Transverse colon (tissue), 4 donors: ENCODE results near the gene GSTM5. TPM values are rescaled to one million over a fixed set of nuclear protein-coding genes. Genes with fewer than 3 reads are reported as not detected.
A peak's percentile ranks its signal among the peaks of the same experiment; 100 is the strongest.

Source experiments
- DNase-seq: peaks from one replicate; pipeline ENCODE4 v3.0.0-alpha.2; 2019
- H3K27ac ChIP-seq, 4 donors: fragments of 200-600 bp; sonication (generic); 2 replicates each; pipeline ENCODE4 v1.5.1; 2016 to 2018; ENCODE audit warnings: inconsistent platforms in 4 of 4
- H3K27me3 ChIP-seq: fragments of 200-600 bp; sonication (generic); 2 replicates; pipeline ENCODE4 v1.5.1; 2017; ENCODE audit warnings: inconsistent platforms
- H3K36me3 ChIP-seq, 4 donors: fragments of 200-600 bp; sonication (generic); 2 replicates each; pipeline ENCODE4 v1.5.1; 2017 to 2019; ENCODE audit warnings: inconsistent platforms in 4 of 4
- H3K4me1 ChIP-seq, 4 donors: fragments of 200-600 bp; sonication (generic); 2 replicates each; pipeline ENCODE4 v1.5.1; 2017 to 2020; ENCODE audit warnings: inconsistent platforms in 4 of 4
- H3K4me3 ChIP-seq, 4 donors: fragments of 200-600 bp; sonication (generic); 1 replicate in 1 of 4; 2 replicates in 3 of 4; pipeline versions ENCODE4 v1.5.1 to v1.6.1; 2017 to 2019; ENCODE audit warnings: inconsistent platforms in 4 of 4
- H3K9me3 ChIP-seq, 2 donors: fragments of 200-600 bp; sonication (generic); 2 replicates each; pipeline ENCODE4 v1.5.1; 2017 to 2019; ENCODE audit warnings: inconsistent platforms in 2 of 2
- CTCF ChIP-seq, 5 experiments: fragments of 200-600 bp in 3 of 5; fragments of 450-650 bp in 2 of 5; sonication (generic) in 3 of 5; IDR thresholded peaks; 1 replicate in 2 of 5; 2 replicates in 3 of 5; pipeline ENCODE4 v1.5.1; 2016 to 2017; ENCODE audit warnings: antibody characterized with exemption in 5 of 5, inconsistent platforms in 3 of 5, mild to moderate bottlenecking in 2 of 5, moderate library complexity in 1 of 5
- EP300 ChIP-seq: sonication (generic); formaldehyde crosslinking; IDR thresholded peaks from one replicate; pipeline ENCODE4 v1.6.1; 2017; ENCODE audit warnings: antibody characterized with exemption, low read depth
- POLR2A ChIP-seq: fragments of 450-650 bp; IDR thresholded peaks from one replicate; pipeline ENCODE4 v1.6.1; 2016; ENCODE audit warnings: antibody characterized with exemption, mild to moderate bottlenecking, moderate library complexity
- POLR2AphosphoS5 ChIP-seq, 3 donors: sonication (generic); formaldehyde crosslinking; IDR thresholded peaks; one replicate each; pipeline ENCODE4 v1.6.1; 2016; ENCODE audit warnings: antibody characterized with exemption in 3 of 3
- whole genome bisulfite sequencing, 2 donors: methylation state at CpG; one replicate each; pipeline ENCODE4 v1.1.5; 2018; ENCODE audit warnings: low coverage in 1 of 2; 5-methylcytosine and 5-hydroxymethylcytosine counted together
- in situ Hi-C, 4 donors: fragments of 200-750 bp; cut with MboI; loops; one replicate each; pipeline versions ENCODE4 v1.15.0 to v1.15.1; 2017; ENCODE audit warnings: low sequenced_read_pairs in 3 of 4, low pct_ligation_motif_present in 1 of 4, low pct_unique_long_range_greater_than_20kb in 1 of 4
- intact Hi-C: fragments of 100-400 bp; cut with DNase I; formaldehyde crosslinking; loops from one replicate; pipeline ENCODE4 v1.15.1; 2023; ENCODE audit warnings: low total_unique reads
- total RNA-seq, 4 donors: library from RNA; depleted of rRNA; stranded (reverse); fragments of >200 nt; gene quantifications; one replicate each; pipeline ENCODE4 v1.1.0, GENCODE V29; 2016

Gene GSTM5
- total RNA-seq, 4 donors from 2014 or later, result 1.2 to 1.4 TPM; not detected in 2

DNA sequence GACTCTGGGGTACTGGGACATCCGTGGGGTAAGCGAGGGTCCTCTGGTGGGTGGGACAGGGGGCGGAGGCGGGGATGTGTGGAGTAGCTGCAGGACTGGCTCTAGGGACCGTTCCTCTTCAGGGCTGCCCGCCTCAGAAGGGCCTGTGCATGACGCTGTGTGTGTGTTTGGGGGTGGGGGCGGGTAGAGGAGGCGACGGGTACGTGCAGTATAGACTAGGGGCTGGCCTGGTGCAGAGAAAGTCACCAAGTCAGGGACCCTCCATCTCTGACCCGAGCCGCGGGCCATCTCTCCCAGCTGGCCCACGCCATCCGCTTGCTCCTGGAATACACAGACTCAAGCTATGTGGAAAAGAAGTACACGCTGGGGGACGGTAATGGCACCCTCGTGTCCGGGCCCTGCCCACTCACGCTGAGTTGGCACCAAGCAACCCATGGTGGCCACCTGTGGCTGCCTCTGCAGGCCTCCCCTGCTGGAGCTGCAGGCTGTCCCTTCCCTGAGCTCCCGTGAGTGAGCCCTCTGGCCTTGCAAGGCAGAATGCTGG is 342 bp downstream of the GSTM5 start:
- H3K27me3 ChIP-seq, result no peaks in the 10 kb centered on the region
- TF ChIP-seq POLR2AphosphoS5 (IDR thresholded peaks at IDR 0.05) (no peak), EP300 (no peak), CTCF (IDR thresholded peaks at IDR 0.05) (no peak), POLR2A (no peak)
- WGBS, 2 donors, result 60 to 81% methylated on average over 3 to 18 of the region's 22 CpGs
- no peak for DNase-seq
- H3K9me3 ChIP-seq, result no peaks in the 10 kb centered on the region
- intact Hi-C loops (no loop called here), in situ Hi-C loops (no loop called here)
- H3K4me1 ChIP-seq, result no peaks in the 10 kb centered on the region
- H3K27ac ChIP-seq, result peak overlapping the region in 1 of 4 donors; percentile 41
- no peaks in the 10 kb centered on the region for H3K36me3 ChIP-seq
- peak overlapping the region in 2 of 4 donors; percentile 4 to 38 for H3K4me3 ChIP-seq

DNA sequence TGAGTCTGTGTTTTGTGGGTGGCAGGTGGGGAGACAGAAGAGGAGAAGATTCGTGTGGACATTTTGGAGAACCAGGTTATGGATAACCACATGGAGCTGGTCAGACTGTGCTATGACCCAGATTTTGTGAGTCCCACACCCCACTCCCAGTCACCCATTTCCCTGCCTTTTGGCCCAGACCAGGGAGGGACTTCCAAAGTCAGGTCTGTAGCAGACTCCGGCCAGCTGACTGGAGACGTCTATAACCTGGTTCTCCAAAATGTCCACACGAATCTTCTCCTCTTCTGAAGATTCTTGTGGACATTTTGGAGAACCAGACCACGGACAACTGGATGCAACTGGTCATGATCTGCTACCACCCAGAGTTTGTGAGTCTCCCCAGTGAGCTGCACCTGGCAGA is 1.6 kb downstream of the GSTM5 start:
- H3K36me3 ChIP-seq, result no peaks in the 10 kb centered on the region
- intact Hi-C loops (no loop called here), in situ Hi-C loops (no loop called here)
- TF ChIP-seq POLR2A, result no peak
- TF ChIP-seq EP300, result no peak
- TF ChIP-seq POLR2AphosphoS5 (IDR thresholded peaks at IDR 0.05), result no peak
- TF ChIP-seq CTCF (IDR thresholded peaks at IDR 0.05), result no peak
- H3K9me3 ChIP-seq, result no peaks in the 10 kb centered on the region
- no peak overlapping the region for H3K27ac ChIP-seq
- no peaks in the 10 kb centered on the region for H3K4me1 ChIP-seq
- 70 to 80% methylated on average over 3 to 5 of the region's 5 CpGs for WGBS, 2 donors
- no peaks in the 10 kb centered on the region for H3K27me3 ChIP-seq
- no peak for DNase-seq
- no peak overlapping the region for H3K4me3 ChIP-seq

DNA sequence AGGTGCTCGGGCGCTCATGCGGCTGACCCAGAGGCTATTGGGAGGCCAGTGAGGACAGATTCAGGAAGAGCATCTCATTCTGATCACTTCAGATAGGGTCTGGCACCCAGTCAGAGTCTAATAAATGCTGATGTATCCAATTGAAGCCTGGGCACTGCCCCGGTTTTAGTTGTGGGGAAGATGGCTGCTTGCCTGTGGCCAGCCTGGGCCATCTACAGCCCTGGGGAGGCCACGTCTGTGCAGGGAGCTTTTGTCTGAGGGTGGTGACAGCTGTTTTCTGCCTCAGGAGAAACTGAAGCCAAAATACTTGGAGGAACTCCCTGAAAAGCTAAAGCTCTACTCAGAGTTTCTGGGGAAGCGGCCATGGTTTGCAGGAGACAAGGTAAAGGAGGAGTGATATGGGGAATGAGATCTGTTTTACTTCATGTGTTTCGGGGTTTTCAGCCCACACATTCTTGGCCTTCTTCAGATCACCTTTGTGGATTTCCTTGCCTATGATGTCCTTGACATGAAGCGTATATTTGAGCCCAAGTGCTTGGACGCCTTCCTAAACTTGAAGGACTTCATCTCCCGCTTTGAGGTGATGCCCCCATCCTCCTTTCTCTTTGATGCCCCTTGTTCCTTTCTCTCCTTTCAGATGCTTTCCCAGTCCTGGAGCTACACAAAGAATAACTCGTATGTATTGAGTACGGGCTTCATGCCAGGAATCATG is 2.8 kb downstream of the GSTM5 start:
- no peak for DNase-seq
- Histone ChIP-seq H3K27me3 (no peaks in the 10 kb centered on the region), H3K4me3 (no peak overlapping the region), H3K27ac (no peak overlapping the region), H3K4me1 (no peaks in the 10 kb centered on the region), H3K9me3 (no peaks in the 10 kb centered on the region), H3K36me3 (no peaks in the 10 kb centered on the region)
- 79 to 87% methylated on average over 5 to 12 of the region's 12 CpGs for WGBS, 2 donors
- in situ Hi-C loops, result no loop called here
- TF ChIP-seq POLR2A (no peak), POLR2AphosphoS5 (IDR thresholded peaks at IDR 0.05) (no peak), CTCF (IDR thresholded peaks at IDR 0.05) (no peak), EP300 (no peak)
- intact Hi-C loops, result no loop called here

DNA sequence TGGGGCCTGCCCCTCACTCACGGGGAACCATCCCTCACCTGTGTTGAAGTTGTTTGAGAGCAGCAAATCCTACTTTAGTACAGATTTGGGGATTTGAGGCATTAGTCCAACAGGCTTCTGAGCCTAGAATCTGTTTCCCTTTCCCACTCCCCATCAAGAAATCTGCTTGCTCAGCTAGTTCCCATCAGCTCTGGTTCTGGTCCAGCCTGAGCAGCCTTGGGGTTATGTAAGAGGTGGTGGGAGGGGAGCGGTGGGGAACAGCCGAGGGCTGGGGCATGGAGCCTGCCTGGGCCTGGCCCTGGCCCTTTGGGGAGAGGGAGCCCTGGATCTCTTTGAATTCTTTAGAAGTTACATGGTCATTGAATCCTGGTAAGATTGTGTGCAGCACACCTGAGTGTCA is 4.1 kb downstream of the GSTM5 start:
- DNase-seq, result no peak
- H3K4me1 ChIP-seq, result no peaks in the 10 kb centered on the region
- intact Hi-C loops, result no loop called here
- no peak overlapping the region for H3K4me3 ChIP-seq
- no peaks in the 10 kb centered on the region for H3K9me3 ChIP-seq
- H3K27me3 ChIP-seq, result no peaks in the 10 kb centered on the region
- WGBS, 2 donors, result 78% methylated on average over 3 of the region's 3 CpGs; no CpG with 5 or more reads in 1 of the 2 donors
- in situ Hi-C loops, result no loop called here
- no peaks in the 10 kb centered on the region for H3K36me3 ChIP-seq
- no peak overlapping the region for H3K27ac ChIP-seq
- no peak for TF ChIP-seq EP300
- no peak for TF ChIP-seq POLR2A
- TF ChIP-seq CTCF (IDR thresholded peaks at IDR 0.05), result no peak
- no peak for TF ChIP-seq POLR2AphosphoS5 (IDR thresholded peaks at IDR 0.05)
